Sigmoid colon (tissue), 4 donors: ENCODE results near the gene COX7C.

Source experiments
- CTCF ChIP-seq, 4 experiments: fragments of 450-650 bp in 3 of 4; fragments of 200-600 bp in 1 of 4; IDR thresholded peaks; one replicate each; pipeline ENCODE4 v1.5.1; 2016 to 2019; ENCODE audit warnings: antibody characterized with exemption in 4 of 4, mild to moderate bottlenecking in 3 of 4, moderate library complexity in 2 of 4
- POLR2A ChIP-seq, 2 donors: fragments of 450-650 bp; IDR thresholded peaks; one replicate each; pipeline ENCODE4 v1.6.1; 2016; ENCODE audit warnings: antibody characterized with exemption in 2 of 2, mild to moderate bottlenecking in 2 of 2, moderate library complexity in 2 of 2
- POLR2AphosphoS5 ChIP-seq, 4 donors: sonication (generic); formaldehyde crosslinking; IDR thresholded peaks; one replicate each; pipeline ENCODE4 v1.6.1; 2017; ENCODE audit warnings: antibody characterized with exemption in 4 of 4

DNA sequence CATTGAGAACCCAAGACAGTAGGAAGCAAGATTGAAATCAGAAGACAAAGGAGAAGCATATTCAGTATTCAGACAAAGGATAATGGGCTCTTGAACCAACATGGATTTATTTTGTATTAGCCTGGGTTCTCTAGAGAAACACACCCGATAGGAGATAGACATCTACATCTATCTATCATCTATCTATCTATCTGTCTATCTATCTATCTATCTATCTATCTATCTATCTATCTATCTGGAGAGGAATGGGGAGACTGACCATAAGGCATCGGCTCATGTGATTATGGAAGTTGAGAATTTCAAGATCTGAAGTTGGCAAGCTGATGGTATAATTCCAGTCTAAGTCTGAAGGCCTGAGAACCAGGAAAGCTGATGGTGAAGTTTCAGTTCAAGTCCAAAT, 13.4 kb downstream of the COX7C start:
- TF ChIP-seq CTCF (IDR thresholded peaks at IDR 0.05) (no peak), POLR2A (IDR thresholded peaks at IDR 0.05) (no peak), POLR2AphosphoS5 (IDR thresholded peaks at IDR 0.05) (no peak)
